NCI-H1694 treated with DMSO at 0.1 percent for 48 hours (cell line): ENCODE data around the gene MYO7B.
"Not testable (repeated sequence)": the region's sequence is repeated elsewhere in the genome, so short reads cannot be mapped to it uniquely, and the experiment has no call there.

Experiments
- DNase-seq: peaks from one replicate; lab custom pipeline; 2025; lab: John Stamatoyannopoulos, UW

MYO7B gene

DNA sequence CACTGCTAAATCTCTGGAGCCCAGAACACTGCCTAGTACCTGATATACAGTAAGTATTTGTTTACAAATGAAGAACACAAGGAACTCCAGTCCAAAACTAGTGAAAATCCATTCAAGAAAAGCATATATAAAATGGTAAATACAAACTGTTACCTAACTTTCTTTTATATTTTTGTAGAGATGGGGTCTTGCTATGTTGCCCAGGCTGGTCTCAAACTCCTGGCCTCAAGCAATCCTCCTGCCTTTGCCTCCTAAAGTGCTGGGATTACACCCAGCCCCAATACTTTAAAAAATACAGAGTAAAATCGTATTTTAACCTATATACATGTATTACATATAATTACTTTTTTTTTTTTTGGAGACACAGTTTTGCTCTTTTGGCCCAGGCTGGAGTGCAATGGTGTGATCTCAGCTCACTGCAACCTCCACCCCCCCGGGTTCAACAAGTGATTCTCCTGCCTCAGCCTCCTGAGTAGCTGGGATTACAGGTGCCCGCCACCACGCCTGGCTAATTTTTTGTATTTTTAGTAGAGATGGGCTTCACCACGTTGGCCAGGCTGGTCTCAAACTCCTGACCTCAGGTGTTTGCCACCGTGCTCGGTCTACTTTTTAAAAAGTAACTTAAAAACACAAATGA is 11.2 kb upstream of the MYO7B start:
- not testable (repeated sequence) for DNase-seq

- no peak for DNase-seq
These were observed 9.8 kb upstream of the MYO7B start for GRCh38 chr2:127525691-127526131.

DNA sequence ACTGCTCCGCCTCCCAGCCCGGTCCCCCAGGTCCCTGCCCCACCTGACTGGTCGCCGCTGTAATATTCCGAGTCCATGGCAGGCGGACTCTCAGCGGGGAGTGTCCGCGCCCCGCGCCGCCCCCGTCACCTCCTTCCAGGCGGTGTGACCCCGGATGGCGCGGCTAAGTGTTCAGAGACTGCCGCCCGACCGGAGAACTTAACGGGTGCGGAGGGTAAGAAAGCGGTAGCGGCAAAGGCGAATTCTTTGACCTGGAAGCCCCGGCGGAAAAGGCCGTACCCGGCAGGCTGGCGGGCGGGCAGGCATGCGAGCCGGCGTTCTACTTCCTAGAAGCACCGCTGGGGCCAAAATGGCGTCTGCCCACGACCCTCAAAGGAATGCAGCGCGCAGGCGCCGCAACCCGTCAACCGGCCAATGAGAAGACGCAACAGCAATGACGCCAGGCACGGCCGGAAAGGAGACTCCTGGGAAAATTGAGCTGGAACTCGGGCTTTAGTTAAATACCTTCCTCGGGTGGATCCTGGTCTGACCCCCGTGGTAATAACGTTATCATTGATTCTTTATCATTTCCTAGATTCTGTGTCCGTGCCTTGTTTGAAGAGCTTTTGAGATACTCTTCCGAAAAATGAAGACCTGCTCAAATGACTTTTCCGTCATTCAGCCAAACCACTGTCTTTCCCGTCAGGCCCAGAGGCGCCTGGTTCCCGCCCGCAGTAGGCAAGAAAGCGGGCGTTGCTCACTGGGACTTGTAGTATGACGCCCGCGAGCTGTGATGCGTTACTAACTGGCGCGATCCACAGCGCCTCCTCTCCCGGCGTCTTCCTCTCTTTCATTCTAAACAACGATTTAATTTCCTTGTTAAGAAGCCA is 9.1 kb upstream of the MYO7B start, which contains the start of gene IWS1:
IWS1 (minus strand) TSS at position 358 of the 869 bp plus-strand sequence; CDS start at position 77, 281 bp downstream.
- peak; percentile 99 for DNase-seq

GRCh38 chr2:127527001-127527804 is 8.3 kb upstream of the MYO7B start:
- DNase-seq: no peak

- no peak for DNase-seq
These were observed 7.0 kb upstream of the MYO7B start for GRCh38 chr2:127528487-127528886.

GRCh38 chr2:127529416-127529815 is 6.1 kb upstream of the MYO7B start:
- not testable (repeated sequence) for DNase-seq

GRCh38 chr2:127530245-127531140 is 5.0 kb upstream of the MYO7B start:
- no peak for DNase-seq

DNA sequence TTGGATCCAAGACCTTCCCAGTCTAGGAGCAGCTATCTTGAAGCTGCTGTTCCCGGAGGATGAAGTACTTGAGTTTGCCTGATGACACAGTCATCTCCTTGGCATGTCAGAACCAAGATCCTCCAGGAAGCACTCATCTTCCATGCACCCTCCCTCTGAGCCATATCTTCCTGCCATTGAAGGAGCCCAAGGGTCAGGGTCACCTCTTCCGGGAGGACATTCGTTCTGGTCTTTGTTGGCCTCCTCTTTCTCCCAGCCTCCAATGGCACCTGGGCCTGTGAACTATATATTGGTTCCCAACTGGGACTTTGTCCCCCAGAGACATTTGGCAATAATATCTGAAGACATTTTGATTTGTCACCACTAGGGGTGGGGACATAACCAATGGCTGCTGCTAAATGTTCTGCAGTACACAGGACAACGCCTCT is 4.2 kb upstream of the MYO7B start:
- no peak for DNase-seq

- DNase-seq: no peak
These were observed 3.2 kb upstream of the MYO7B start for GRCh38 chr2:127532296-127532695.

DNA sequence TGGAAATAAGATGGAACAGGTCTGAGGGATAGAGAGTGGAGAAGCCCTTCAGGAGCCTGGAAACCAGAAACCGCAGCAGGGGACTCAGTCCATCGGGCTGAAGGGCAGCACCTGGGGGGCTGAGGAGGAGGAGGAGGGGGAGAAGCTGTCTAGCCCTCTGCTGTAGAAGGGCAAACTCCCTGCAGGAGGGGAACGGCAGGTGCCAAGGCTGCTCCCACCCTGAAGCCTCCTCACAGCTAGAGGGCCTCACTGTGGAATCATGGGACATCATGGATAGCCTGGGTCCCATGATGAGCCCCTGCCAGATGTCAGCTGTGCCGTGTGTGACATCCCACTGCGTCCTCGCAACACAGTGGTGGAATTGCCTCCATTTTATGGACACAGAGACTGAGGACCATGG is 435 bp downstream of the MYO7B start:
- no peak for DNase-seq

- no peak for DNase-seq
These were observed 1.4 kb downstream of the MYO7B start for GRCh38 chr2:127536707-127537541.

DNA sequence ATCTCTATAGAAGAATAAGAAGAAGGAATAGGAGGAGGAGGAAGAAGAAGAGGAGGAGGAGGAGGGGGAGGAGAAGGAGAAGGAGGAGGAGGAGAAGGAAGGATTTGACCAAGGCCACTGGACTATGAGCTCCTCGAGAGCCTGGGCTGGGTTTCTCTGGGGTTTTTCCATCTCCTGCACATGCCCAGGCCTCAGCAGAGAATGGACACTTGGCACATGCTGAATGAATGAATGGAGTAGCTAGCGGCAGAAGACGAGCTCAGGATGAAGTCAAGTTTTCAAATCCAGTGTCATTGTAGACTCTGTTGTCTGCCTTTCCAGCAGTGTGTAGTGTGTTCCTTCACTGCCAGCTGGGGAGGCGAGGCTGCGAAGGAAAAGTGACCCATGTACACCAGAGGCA is 2.2 kb downstream of the MYO7B start:
- DNase-seq: no peak

DNA sequence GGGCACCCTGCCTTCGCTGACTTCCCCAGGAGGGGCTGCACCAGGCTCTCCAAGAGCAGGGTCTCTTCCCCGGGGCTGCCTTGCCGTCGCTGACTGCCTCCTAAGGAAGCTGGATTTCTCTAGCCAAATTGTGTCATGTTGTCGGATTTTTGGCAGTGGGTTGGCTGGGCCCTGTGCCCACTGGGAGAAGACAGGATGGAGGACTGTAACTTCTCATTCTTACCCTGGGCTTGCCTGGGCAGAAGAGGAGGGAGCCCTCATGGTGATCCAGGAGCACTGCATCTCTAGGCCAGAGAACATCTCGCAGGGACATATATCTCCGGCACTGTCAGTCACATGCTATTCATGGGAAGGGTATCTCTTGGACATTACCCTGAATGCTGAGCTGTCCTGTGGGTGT is 6.3 kb downstream of the MYO7B start:
- DNase-seq: no peak

- no peak for DNase-seq
These were observed 6.7 kb downstream of the MYO7B start for GRCh38 chr2:127542231-127542630.

DNA sequence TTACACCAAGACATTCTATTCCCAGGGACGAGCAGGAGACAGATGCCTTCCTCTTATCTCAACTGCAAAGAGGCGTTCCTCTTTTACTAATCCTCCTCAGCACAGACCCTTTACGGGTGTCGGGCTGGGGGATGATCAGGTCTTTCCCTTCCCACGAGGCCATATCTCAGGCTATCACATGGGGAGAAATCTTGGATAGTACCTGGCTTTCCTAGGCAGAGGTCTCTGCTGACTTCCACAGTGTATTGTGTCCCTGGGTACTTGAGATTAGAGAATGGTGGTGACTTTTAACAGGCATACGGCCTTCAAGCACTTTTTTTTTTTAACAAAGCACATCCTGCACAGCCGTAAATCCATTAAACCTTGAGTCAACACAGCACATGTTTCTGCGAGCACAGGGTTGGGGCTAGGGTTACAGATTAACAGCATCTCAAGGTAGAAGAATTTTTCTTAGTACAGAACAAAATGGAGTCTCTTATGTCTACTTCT is 7.6 kb downstream of the MYO7B start:
- not testable (repeated sequence) for DNase-seq

DNA sequence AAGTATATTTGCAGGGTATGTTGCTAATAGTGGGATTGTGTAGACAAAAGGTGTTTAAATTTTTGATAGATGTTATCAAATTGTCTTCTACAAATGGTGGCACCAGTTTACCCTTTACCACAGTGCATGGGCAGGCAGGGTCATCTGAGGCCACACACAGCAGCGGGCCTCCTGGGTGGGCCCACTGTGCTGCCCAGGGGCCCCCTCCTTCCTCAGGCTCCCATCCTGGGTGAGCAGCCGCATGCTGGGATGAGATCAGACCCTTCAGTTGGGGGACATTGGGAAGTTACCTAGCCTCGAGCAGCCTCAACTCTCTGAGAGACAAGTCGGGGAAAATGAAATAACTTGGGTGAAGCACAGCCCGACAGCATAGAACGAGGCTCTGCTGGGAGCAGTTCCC is 9.7 kb downstream of the MYO7B start:
- no peak for DNase-seq

- no peak for DNase-seq
These were observed 10.3 kb downstream of the MYO7B start for GRCh38 chr2:127545796-127546195.

DNA sequence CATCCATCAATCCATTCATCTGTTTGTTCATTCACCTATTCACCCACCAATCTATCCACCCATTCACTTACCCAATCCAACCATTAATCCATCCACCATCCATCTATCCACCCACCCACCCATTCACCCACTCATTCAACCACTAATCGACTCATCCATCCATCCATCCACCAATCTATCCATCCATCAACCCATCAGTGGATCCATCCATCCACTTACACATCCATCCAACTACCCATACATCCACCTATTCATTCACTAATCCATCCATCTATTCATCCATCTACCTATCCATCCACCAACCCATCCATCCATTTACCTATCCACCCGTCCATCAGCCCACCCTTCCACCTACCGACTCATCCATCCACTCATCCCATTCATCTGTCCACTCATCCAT is 11.3 kb downstream of the MYO7B start:
- no peak for DNase-seq

GRCh38 chr2:127551221-127551930 is 15.9 kb downstream of the MYO7B start:
- DNase-seq: no peak

GRCh38 chr2:127552336-127552735 is 16.9 kb downstream of the MYO7B start:
- DNase-seq: no peak
